Measurements from ENCODE around the gene BST1. TPM values are rescaled to one million over a fixed set of nuclear protein-coding genes. Genes with fewer than 3 reads are reported as not detected.
A peak's percentile ranks its signal among the peaks of the same experiment; 100 is the strongest.

Gene BST1
- total RNA-seq, 6 donors from 2014 or later = 4.2 to 19.5 (median 11.1) TPM

GRCh38 chr4:15681067-15681371, 21.8 kb upstream of the BST1 start:
- 2 to 5% methylated on average over 4 to 14 of the region's 14 CpGs for WGBS, 2 donors
- TF ChIP-seq POLR2AphosphoS5 (IDR thresholded peaks at IDR 0.05) (no peak), CTCF (IDR thresholded peaks at IDR 0.05) (no peak), POLR2A (IDR thresholded peaks at IDR 0.05) (no peak), EP300 (IDR thresholded peaks at IDR 0.05) (no peak)
- Histone ChIP-seq H3K9me3 (no peaks in the 10 kb centered on the region), H3K27ac (peak overlapping the region in 3 of 4 donors; percentile 87 to 95 (median 92)), H3K36me3 (peaks cover 0 to under 1% (median 0%) of the 10 kb centered on the region in 4 donors), H3K4me3 (peak overlapping the region; percentile 64 to 72 (median 66)), H3K27me3 (no peaks in the 10 kb centered on the region), H3K4me1 (peaks cover 15 to 32% (median 22%) of the 10 kb centered on the region in 4 donors)
- ATAC-seq (ENCODE audit: low FRiP score in 2 of 2) (no peak), DNase-seq (no peak)

DNA sequence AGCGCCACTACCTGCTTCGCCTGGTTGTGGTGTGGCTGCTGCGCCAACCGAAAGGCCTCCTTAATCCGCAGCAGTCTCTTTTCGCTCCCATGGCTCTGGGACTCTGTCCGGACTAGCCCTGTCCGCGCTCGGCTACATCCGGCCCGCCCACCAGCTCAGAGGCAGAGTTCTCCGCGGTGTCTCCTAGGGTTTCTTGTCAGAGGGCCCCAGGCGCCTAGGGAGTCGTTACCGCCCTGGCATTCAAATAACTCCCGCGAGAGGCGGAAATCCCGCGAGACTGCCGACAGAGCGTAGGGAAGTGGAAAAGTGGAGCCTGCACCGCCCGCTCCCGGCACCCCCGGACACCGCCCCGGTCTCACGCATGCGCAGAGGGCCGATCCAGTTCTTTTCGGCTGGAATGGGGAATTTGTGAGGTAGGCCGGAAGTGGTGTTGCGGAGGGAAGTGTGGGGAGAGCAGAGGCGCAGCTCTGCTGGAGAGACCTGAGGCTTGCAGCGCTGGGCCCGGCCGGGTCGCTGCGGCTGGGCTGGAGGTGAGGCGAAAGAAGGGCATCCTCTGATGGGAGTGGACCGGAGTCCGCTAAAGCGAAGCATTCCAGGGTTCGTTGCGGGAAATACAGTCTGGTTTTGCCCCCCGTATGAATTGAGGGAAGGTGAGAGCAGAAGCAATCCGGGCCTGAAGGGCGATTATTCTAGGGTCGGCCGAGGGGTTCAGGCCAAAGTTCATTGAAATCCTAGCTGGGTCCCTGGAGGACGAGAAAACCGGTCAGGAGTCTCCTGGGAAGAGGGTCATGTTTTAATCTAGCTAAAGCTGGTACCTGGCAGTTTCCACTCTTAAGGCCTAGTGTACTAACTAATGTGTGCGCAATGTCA, 21.3 kb upstream of the BST1 start, which contains the start of gene FAM200B:
TSS of gene FAM200B (plus strand) at position 456 of the 870 bp plus-strand sequence. CDS start 5,151 bp downstream, outside the sequence.
- H3K27ac ChIP-seq = peak within 1 kb of the TSS; percentile 87 to 95 (median 94)
- peak; percentile 98 for ATAC-seq (ENCODE audit: low FRiP score in 2 of 2)
- peak; percentile 97 to 98 for DNase-seq
- no peaks in the 10 kb centered on the region for H3K27me3 ChIP-seq
- H3K9me3 ChIP-seq = no peaks in the 10 kb centered on the region
- TF ChIP-seq POLR2A (IDR thresholded peaks at IDR 0.05) (peak in 3 of 4 donors; percentile 76 to 95 (median 77)), POLR2AphosphoS5 (IDR thresholded peaks at IDR 0.05) (peak; percentile 76 to 89), CTCF (IDR thresholded peaks at IDR 0.05) (peak in 4 of 6 experiments; percentile 16 to 47 (median 37)), EP300 (IDR thresholded peaks at IDR 0.05) (no peak)
- H3K4me1 ChIP-seq = peaks cover 15 to 32% (median 22%) of the 10 kb centered on the region in 4 donors
- H3K36me3 ChIP-seq = peaks cover 0 to 7% (median 0%) of the 10 kb centered on the region in 4 donors
- H3K4me3 ChIP-seq = peak within 1 kb of the TSS; percentile 64 to 72 (median 66)
- WGBS, 2 donors = 0 to 2% methylated on average over 14 to 52 of the region's 56 CpGs

- Histone ChIP-seq H3K9me3 (no peaks in the 10 kb centered on the region), H3K4me1 (peaks cover 15 to 32% (median 22%) of the 10 kb centered on the region in 4 donors), H3K4me3 (peak overlapping the region; percentile 64 to 72 (median 66)), H3K27ac (peak overlapping the region; percentile 87 to 95 (median 94)), H3K27me3 (no peaks in the 10 kb centered on the region), H3K36me3 (peaks cover 0 to 16% (median 2%) of the 10 kb centered on the region in 4 donors)
- DNase-seq (no peak), ATAC-seq (ENCODE audit: low FRiP score in 2 of 2) (no peak)
- 34 to 38% methylated on average over 6 of the region's 6 CpGs for WGBS, 2 donors
- TF ChIP-seq EP300 (IDR thresholded peaks at IDR 0.05) (no peak), CTCF (IDR thresholded peaks at IDR 0.05) (no peak), POLR2AphosphoS5 (IDR thresholded peaks at IDR 0.05) (no peak), POLR2A (IDR thresholded peaks at IDR 0.05) (no peak)
These were observed 20.4 kb upstream of the BST1 start for GRCh38 chr4:15682242-15683142.

- 69 to 73% methylated on average over 2 of the region's 2 CpGs for whole genome bisulfite sequencing, 2 donors
- DNase-seq = no peak
- Histone ChIP-seq H3K9me3 (no peaks in the 10 kb centered on the region), H3K27ac (peak overlapping the region in 2 of 4 donors; percentile 87 to 92), H3K4me3 (peak overlapping the region in 2 of 4 donors; percentile 68 to 72), H3K4me1 (peaks cover 15 to 32% (median 22%) of the 10 kb centered on the region in 4 donors), H3K36me3 (peaks cover 0 to 22% (median 3%) of the 10 kb centered on the region in 4 donors), H3K27me3 (no peaks in the 10 kb centered on the region)
- TF ChIP-seq CTCF (IDR thresholded peaks at IDR 0.05) = no peak
- no peak for TF ChIP-seq POLR2AphosphoS5 (IDR thresholded peaks at IDR 0.05)
- no peak for ATAC-seq (ENCODE audit: low FRiP score in 2 of 2)
These were observed 19.7 kb upstream of the BST1 start for GRCh38 chr4:15683143-15683495.

All from upper lobe of left lung (tissue), 6 donors.